ENCODE measurements around the gene NBAS.

NBAS gene

DNA sequence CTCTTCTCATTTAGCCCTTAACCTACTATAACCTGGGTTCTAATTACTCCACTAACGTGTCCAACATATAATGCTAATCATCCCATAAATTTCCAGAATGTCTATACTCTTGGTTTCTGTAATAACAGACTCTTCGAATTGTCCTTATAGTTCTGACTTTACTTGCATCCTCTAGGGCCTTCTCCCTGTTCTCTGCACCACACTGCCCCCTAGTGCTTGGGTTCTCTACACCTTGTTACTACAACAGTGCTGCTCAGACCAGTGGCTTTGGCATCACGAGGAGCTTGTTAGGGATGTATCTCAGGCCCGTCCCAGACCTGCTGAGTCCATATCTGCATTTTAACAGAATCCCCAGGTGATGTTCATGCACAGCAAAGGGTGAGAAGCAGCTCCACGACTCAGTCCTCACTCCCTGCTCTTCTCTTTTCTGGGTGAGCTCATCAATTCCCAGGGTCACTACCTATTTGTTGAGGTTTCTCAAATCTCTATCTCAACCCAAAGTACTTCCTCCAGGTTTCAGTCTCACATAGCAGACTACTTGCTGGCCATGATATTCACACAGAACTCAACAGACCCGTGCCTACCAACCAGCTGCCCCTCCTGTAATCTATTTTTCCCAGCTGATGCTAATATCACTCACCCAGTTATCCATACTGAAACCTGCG is 16.1 kb upstream of the NBAS start:
- peak; percentile 85 for DNase-seq (ENCODE audit: low read depth)
- TF ChIP-seq, protein P1, sequence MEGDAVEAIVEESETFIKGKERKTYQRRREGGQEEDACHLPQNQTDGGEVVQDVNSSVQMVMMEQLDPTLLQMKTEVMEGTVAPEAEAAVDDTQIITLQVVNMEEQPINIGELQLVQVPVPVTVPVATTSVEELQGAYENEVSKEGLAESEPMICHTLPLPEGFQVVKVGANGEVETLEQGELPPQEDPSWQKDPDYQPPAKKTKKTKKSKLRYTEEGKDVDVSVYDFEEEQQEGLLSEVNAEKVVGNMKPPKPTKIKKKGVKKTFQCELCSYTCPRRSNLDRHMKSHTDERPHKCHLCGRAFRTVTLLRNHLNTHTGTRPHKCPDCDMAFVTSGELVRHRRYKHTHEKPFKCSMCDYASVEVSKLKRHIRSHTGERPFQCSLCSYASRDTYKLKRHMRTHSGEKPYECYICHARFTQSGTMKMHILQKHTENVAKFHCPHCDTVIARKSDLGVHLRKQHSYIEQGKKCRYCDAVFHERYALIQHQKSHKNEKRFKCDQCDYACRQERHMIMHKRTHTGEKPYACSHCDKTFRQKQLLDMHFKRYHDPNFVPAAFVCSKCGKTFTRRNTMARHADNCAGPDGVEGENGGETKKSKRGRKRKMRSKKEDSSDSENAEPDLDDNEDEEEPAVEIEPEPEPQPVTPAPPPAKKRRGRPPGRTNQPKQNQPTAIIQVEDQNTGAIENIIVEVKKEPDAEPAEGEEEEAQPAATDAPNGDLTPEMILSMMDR (IDR thresholded peaks at IDR 0.05; ENCODE audit: low read depth, low read length): peak; percentile 93
- TF ChIP-seq, protein P2, sequence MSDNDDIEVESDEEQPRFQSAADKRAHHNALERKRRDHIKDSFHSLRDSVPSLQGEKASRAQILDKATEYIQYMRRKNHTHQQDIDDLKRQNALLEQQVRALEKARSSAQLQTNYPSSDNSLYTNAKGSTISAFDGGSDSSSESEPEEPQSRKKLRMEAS (IDR thresholded peaks at IDR 0.05; ENCODE audit: low read depth, low read length): no peak
- H3K4me3 ChIP-seq (ENCODE audit: low read depth, low read length): no peak overlapping the region

DNA sequence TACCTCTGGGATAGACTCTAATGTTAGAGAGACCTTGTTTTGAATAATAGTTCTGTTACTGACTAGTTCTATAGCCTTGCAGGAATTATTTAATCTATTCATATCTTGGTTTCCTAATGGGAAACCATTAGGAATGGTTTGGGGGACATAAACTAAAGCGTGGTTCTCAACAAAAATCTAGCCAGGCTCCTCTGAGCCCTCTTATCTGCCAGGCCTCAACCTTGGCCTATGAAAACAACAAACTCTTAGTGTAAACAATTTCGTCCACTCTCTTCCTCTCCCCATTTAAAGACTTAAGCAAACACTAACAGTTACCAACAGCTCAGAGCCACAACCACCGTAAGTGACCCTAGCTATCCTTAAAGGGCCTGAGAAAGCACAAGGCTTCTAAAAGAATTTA is 10.6 kb upstream of the NBAS start:
- H3K4me3 ChIP-seq (ENCODE audit: low read depth, low read length): no peak overlapping the region
- TF ChIP-seq MYC (IDR thresholded peaks at IDR 0.05; ENCODE audit: low read depth, low read length) (no peak), POLR2A (IDR thresholded peaks at IDR 0.05; ENCODE audit: extremely low read depth, insufficient read length) (no peak)
- TF ChIP-seq, protein P1 (IDR thresholded peaks at IDR 0.05; ENCODE audit: low read depth, low read length): no peak
- TF ChIP-seq, protein P2 (IDR thresholded peaks at IDR 0.05; ENCODE audit: low read depth, low read length): no peak
- no peak for DNase-seq (ENCODE audit: low read depth)

DNA sequence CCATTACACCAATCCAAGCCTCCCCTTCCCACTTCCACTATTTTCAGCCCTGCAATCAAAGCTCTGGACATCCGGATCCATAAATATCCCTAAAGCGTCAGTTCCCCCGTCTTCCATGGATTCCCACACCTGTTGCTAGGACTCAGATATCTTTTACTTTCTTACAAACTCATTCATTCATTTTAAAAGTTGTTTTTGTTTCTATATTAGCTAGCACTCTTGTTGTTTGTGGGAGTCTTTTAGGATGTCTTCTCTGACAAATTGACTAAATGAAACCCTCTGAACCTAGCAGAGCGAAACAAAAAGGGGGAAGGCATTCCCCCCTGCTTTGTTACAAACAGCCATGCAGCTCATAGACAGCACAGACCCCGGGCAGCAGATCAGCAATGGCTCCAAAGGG is 9.0 kb upstream of the NBAS start:
- no peak for TF ChIP-seq MYC (IDR thresholded peaks at IDR 0.05; ENCODE audit: low read depth, low read length)
- no peak for TF ChIP-seq POLR2A (IDR thresholded peaks at IDR 0.05; ENCODE audit: extremely low read depth, insufficient read length)
- TF ChIP-seq, protein P2 (IDR thresholded peaks at IDR 0.05; ENCODE audit: low read depth, low read length): no peak
- TF ChIP-seq, protein P1 (IDR thresholded peaks at IDR 0.05; ENCODE audit: low read depth, low read length): no peak
- DNase-seq (ENCODE audit: low read depth): no peak
- H3K4me3 ChIP-seq (ENCODE audit: low read depth, low read length): no peak overlapping the region

DNA sequence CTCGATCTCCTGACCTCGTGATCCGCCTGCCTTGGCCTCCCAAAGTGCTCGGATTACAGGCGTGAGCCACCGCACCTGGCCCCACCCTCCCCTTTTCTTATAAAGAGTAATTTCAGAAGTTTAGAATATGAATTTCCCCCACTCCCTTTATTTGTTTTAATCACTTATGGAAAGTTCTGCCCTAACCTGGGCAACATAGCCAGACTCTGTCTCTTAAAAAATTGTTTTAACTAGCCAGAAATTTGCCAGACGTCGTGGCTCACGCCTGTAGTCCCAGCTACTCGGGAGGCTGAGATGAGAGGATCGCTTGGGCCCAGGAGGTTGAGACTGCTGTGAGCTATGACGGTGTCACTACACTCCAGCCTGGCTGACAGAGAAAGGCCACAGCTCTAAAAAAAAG is 7.7 kb upstream of the NBAS start:
- no peak overlapping the region for H3K4me3 ChIP-seq (ENCODE audit: low read depth, low read length)
- no peak for DNase-seq (ENCODE audit: low read depth)
- no peak for TF ChIP-seq POLR2A (IDR thresholded peaks at IDR 0.05; ENCODE audit: extremely low read depth, insufficient read length)
- TF ChIP-seq MYC (IDR thresholded peaks at IDR 0.05; ENCODE audit: low read depth, low read length): no peak
- TF ChIP-seq, protein P2 (IDR thresholded peaks at IDR 0.05; ENCODE audit: low read depth, low read length): no peak
- TF ChIP-seq, protein P1 (IDR thresholded peaks at IDR 0.05; ENCODE audit: low read depth, low read length): no peak

DNA sequence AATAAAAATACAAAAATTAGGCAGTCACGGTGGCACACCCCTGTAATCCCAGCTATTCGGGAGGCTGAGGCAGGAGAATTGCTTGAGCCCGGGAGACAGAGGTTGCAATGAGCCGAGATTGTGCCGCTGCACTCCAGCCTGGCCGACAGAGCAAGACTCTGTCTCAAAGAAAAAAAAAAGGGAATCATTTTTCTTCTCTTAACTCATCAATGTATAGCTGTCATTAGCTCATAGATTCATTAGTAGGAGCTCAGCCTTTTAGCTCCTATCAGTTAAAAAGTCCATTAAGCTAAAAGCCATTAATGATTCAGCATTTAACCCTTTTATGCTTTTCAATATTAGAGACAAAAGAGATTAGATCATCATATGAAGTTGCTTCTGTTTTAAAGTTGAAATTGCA is 5.8 kb upstream of the NBAS start:
- TF ChIP-seq, protein P2 (IDR thresholded peaks at IDR 0.05; ENCODE audit: low read depth, low read length): no peak
- TF ChIP-seq MYC (IDR thresholded peaks at IDR 0.05; ENCODE audit: low read depth, low read length) (no peak), POLR2A (IDR thresholded peaks at IDR 0.05; ENCODE audit: extremely low read depth, insufficient read length) (no peak)
- TF ChIP-seq, protein P1 (IDR thresholded peaks at IDR 0.05; ENCODE audit: low read depth, low read length): no peak

More for the DNA sequence above, 5.8 kb upstream of the NBAS start:
- H3K4me3 ChIP-seq (ENCODE audit: low read depth, low read length): no peak overlapping the region
- DNase-seq (ENCODE audit: low read depth): no peak
